Tibial artery (tissue), 4 donors: ENCODE results near the gene EHBP1L1.

ENCODE experiments used
- DNase-seq, 2 donors: peaks; one replicate each; pipeline ENCODE4 v3.0.0-alpha.2; 2019
- H3K27ac ChIP-seq, 2 donors: fragments of 200-600 bp; sonication (generic) in 1 of 2; 1 replicate in 1 of 2; 2 replicates in 1 of 2; pipeline ENCODE4 v1.5.1; 2018 to 2019; ENCODE audit warnings: mild to moderate bottlenecking in 1 of 2
- H3K27me3 ChIP-seq, 2 donors: fragments of 200-600 bp; sonication (generic) in 1 of 2; one replicate each; pipeline versions ENCODE4 v1.5.1 to v1.6.0; 2016 to 2019
- H3K36me3 ChIP-seq, 3 donors: fragments of 200-600 bp; sonication (generic) in 2 of 3; one replicate each; pipeline ENCODE4 v1.5.1; 2016 to 2019; ENCODE audit warnings: mild to moderate bottlenecking in 2 of 3
- H3K4me1 ChIP-seq, 4 donors: fragments of 200-600 bp; sonication (generic) in 2 of 4; 1 replicate in 3 of 4; 2 replicates in 1 of 4; pipeline ENCODE4 v1.5.1; 2016 to 2019
- H3K4me3 ChIP-seq, 2 donors: fragments of 200-600 bp; sonication (generic) in 1 of 2; 1 replicate in 1 of 2; 2 replicates in 1 of 2; pipeline ENCODE4 v1.5.1; 2018 to 2019; ENCODE audit warnings: mild to moderate bottlenecking in 2 of 2
- H3K9me3 ChIP-seq, 3 donors: fragments of 200-600 bp; sonication (generic) in 1 of 3; one replicate each; pipeline ENCODE4 v1.5.1; 2016 to 2019
- intact Hi-C: fragments of 100-400 bp; cut with DNase I; formaldehyde crosslinking; loops from one replicate; pipeline ENCODE4 v1.15.0; 2023; ENCODE audit warnings: low total_unique reads
- TF ChIP-seq, protein P1 (sequence below), 2 experiments: fragments of 200-600 bp in 1 of 2; fragments of 450-650 bp in 1 of 2; IDR thresholded peaks; one replicate each; pipeline ENCODE4 v1.5.1; 2017 to 2019; ENCODE audit warnings: antibody characterized with exemption in 2 of 2, mild to moderate bottlenecking in 1 of 2, moderate library complexity in 1 of 2

EHBP1L1 gene

DNA sequence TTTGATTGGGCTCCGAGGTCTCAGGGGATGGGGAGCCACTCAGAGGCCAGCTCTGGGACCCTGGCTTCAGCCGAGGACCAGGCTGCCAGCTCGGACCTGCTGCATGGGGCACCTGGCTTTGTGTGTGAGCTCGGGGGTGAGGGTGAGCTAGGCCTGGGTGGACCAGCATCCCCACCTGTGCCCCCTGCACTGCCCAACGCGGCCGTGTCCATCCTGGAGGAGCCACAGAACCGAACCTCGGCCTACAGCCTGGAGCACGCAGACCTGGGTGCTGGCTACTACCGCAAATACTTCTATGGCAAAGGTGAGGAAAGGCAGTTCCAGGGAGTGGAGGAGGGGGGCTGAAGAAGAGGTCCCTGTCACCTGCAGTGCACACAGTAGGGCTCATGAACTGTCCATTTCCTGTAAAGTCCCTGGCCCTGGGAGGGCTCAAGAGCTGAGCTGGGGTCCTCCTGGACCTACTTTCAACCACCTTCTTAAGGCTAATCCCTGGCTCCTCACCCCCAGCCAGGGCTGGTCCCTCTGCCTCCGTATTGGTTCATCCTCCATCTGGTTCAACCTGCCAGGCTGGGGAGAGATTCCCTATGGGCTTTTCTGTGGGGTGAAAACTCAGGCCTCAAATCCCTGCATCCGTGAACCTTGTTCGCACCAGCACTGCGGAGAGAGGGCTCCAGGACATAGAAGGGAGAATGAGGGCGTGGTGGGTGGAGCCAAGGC, 65.6 kb downstream of the EHBP1L1 start:
- Histone ChIP-seq H3K27ac (no peak overlapping the region), H3K36me3 (peaks cover 2 to 45% (median 22%) of the 10 kb centered on the region in 3 donors), H3K4me3 (peak overlapping the region in 1 of 2 donors; percentile 26), H3K27me3 (no peaks in the 10 kb centered on the region), H3K9me3 (no peaks in the 10 kb centered on the region), H3K4me1 (peaks cover 0 to 42% (median 28%) of the 10 kb centered on the region in 4 donors)
- intact Hi-C loops, result no loop called here
- no peak for DNase-seq
- TF ChIP-seq, protein P1, sequence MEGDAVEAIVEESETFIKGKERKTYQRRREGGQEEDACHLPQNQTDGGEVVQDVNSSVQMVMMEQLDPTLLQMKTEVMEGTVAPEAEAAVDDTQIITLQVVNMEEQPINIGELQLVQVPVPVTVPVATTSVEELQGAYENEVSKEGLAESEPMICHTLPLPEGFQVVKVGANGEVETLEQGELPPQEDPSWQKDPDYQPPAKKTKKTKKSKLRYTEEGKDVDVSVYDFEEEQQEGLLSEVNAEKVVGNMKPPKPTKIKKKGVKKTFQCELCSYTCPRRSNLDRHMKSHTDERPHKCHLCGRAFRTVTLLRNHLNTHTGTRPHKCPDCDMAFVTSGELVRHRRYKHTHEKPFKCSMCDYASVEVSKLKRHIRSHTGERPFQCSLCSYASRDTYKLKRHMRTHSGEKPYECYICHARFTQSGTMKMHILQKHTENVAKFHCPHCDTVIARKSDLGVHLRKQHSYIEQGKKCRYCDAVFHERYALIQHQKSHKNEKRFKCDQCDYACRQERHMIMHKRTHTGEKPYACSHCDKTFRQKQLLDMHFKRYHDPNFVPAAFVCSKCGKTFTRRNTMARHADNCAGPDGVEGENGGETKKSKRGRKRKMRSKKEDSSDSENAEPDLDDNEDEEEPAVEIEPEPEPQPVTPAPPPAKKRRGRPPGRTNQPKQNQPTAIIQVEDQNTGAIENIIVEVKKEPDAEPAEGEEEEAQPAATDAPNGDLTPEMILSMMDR (IDR thresholded peaks at IDR 0.05), result no peak
